GM10266 (cell line): ENCODE measurements around the gene DLAT.

Source experiments
- DNase-seq: peaks from one replicate; pipeline ENCODE4 v3.0.0; 2012; ENCODE audit errors: extremely low spot score
- CTCF ChIP-seq: IDR thresholded peaks from 2 replicates; pipeline ENCODE4 v1.5.1; 2012; ENCODE audit warnings: mild to moderate bottlenecking, low read depth; ENCODE audit not compliant: control insufficient read depth, insufficient read depth; ENCODE audit errors: missing control alignments

DLAT gene

GRCh38 chr11:112106070-112106469 lies 80.9 kb downstream of the DLAT start:
- TF ChIP-seq CTCF: no peak
- DNase-seq: no peak
